ENCODE results near the gene RNF227. TPM values are rescaled to one million over a fixed set of nuclear protein-coding genes. Genes with fewer than 3 reads are reported as not detected.
A peak's percentile ranks its signal among the peaks of the same experiment; 100 is the strongest.

Gene RNF227
- total RNA-seq, 4 donors from 2014 or later, result 0.75 to 3.4 (median 2.7) TPM; not detected in 1

- 20 to 42% methylated on average over 1 to 20 of the region's 20 CpGs for WGBS, 2 donors (ENCODE audit: low coverage in 1 of 2)
- intact Hi-C loops (cut with DNase I; ENCODE audit: low total_unique reads), result no loop called here
- Histone ChIP-seq H3K9me3 (no peaks in the 10 kb centered on the region), H3K4me1 (peaks cover 8 to 37% (median 29%) of the 10 kb centered on the region in 4 donors), H3K4me3 (peak overlapping the region; percentile 65 to 83 (median 70)), H3K27ac (peak overlapping the region; percentile 80 to 89 (median 84)), H3K27me3 (no peaks in the 10 kb centered on the region), H3K36me3 (no peaks in the 10 kb centered on the region)
- DNase-seq, result no peak
- in situ Hi-C loops (cut with MboI; ENCODE audit: low pct_ligation_motif_present in 1 of 4, low pct_unique_long_range_greater_than_20kb in 1 of 4, low sequenced_read_pairs in 3 of 4), result no loop called here
- TF ChIP-seq POLR2A (IDR thresholded peaks at IDR 0.05) (no peak), POLR2AphosphoS5 (IDR thresholded peaks at IDR 0.05) (no peak), EP300 (IDR thresholded peaks at IDR 0.05; ENCODE audit: low read depth) (no peak), CTCF (IDR thresholded peaks at IDR 0.05) (no peak)
These were observed 14.9 kb upstream of the RNF227 start for GRCh38 chr17:7930841-7931631.

- Histone ChIP-seq H3K27me3 (no peaks in the 10 kb centered on the region), H3K4me1 (peaks cover 8 to 37% (median 26%) of the 10 kb centered on the region in 4 donors), H3K9me3 (no peaks in the 10 kb centered on the region), H3K27ac (no peak within 1 kb of the TSS), H3K4me3 (peak within 1 kb of the TSS in 2 of 4 donors; percentile 8 to 22), H3K36me3 (no peaks in the 10 kb centered on the region)
- intact Hi-C loops (cut with DNase I; ENCODE audit: low total_unique reads), result loop anchor here (10.0 kb wide), 1 partner anchor 65 kb away; no protein-coding TSS in a partner anchor
- 57 to 100% methylated on average over 1 to 64 of the region's 67 CpGs for WGBS, 2 donors (ENCODE audit: low coverage in 1 of 2)
- peak; percentile 42 for DNase-seq
- in situ Hi-C loops (cut with MboI; ENCODE audit: low pct_ligation_motif_present in 1 of 4, low pct_unique_long_range_greater_than_20kb in 1 of 4, low sequenced_read_pairs in 3 of 4), result loop anchor here in 1 of 4 donors (10.0 kb wide), 1 partner anchor 55 kb away; no protein-coding TSS in a partner anchor
- TF ChIP-seq EP300 (IDR thresholded peaks at IDR 0.05; ENCODE audit: low read depth) (no peak), POLR2AphosphoS5 (IDR thresholded peaks at IDR 0.05) (no peak), POLR2A (IDR thresholded peaks at IDR 0.05) (no peak), CTCF (IDR thresholded peaks at IDR 0.05) (no peak)
These were observed 13.3 kb upstream of the RNF227 start, which contains the start of gene KCNAB3 for GRCh38 chr17:7929158-7930023. Gene KCNAB3 (minus strand): TSS chr17:7929856. CDS start chr17:7929435, 421 bp downstream.

- Histone ChIP-seq H3K27me3 (no peaks in the 10 kb centered on the region), H3K9me3 (no peaks in the 10 kb centered on the region), H3K27ac (no peak overlapping the region), H3K4me1 (peaks cover 10 to 28% (median 14%) of the 10 kb centered on the region in 4 donors), H3K36me3 (no peaks in the 10 kb centered on the region), H3K4me3 (no peak overlapping the region)
- intact Hi-C loops (cut with DNase I; ENCODE audit: low total_unique reads), result loop anchor here (10.0 kb wide), 1 partner anchor 63 kb away; no protein-coding TSS in a partner anchor
- in situ Hi-C loops (cut with MboI; ENCODE audit: low pct_ligation_motif_present in 1 of 4, low pct_unique_long_range_greater_than_20kb in 1 of 4, low sequenced_read_pairs in 3 of 4), result loop anchor here in 1 of 4 donors (10.0 kb wide), 1 partner anchor 57 kb away; no protein-coding TSS in a partner anchor
- no peak for DNase-seq
- TF ChIP-seq POLR2A (IDR thresholded peaks at IDR 0.05), result no peak
- TF ChIP-seq POLR2AphosphoS5 (IDR thresholded peaks at IDR 0.05), result no peak
- TF ChIP-seq CTCF (IDR thresholded peaks at IDR 0.05), result no peak
- no peak for TF ChIP-seq EP300 (IDR thresholded peaks at IDR 0.05; ENCODE audit: low read depth)
- 83 to 94% methylated on average over 1 to 3 of the region's 3 CpGs for WGBS, 2 donors (ENCODE audit: low coverage in 1 of 2)
These were observed 11.5 kb upstream of the RNF227 start for GRCh38 chr17:7927596-7927995.

Measured in transverse colon (tissue), 4 donors.